GM12878 (cell line): ENCODE results near the gene EMSY. TPM values are rescaled to one million over a fixed set of nuclear protein-coding genes. Genes with fewer than 3 reads are reported as not detected.

Experiments
- ATAC-seq: fragments of 200-7000 bp; cut with Tn5 transposase; 3 replicates; pipeline ENCODE4 v1.9.1; 2020; ENCODE audit warnings: mild to moderate bottlenecking, moderate library complexity
- BruUV-seq: library from RNA; stranded (reverse); fragments of 400-500 nt; replicated peaks from 2 replicates; lab custom pipeline; 2021; lab: Mats Ljungman, UMichigan
- CTCF ChIA-PET: fragments of 300-600 bp; sonication (Branson Sonifier 250); formaldehyde crosslinking; extraction: SDS; loops from one replicate; lab custom pipeline; 2021; ENCODE audit warnings: inconsistent platforms; lab: Yijun Ruan, JAX
- POLR2A ChIA-PET: fragments of 350-600 bp; formaldehyde crosslinking; extraction: SDS; loops from one replicate; lab custom pipeline; 2021; ENCODE audit warnings: inconsistent platforms; lab: Charles Lee
- RAD21 ChIA-PET: fragments of 300-600 bp; sonication (Branson Sonifier 250); formaldehyde crosslinking; loops from one replicate; lab custom pipeline; 2023; ENCODE audit warnings: antibody characterized with exemption; ENCODE audit not compliant: unreplicated experiment; lab: Charles Lee
- SMC1A ChIA-PET: fragments of 300-600 bp; sonication (Branson Sonifier 250); formaldehyde crosslinking; loops from one replicate; lab custom pipeline; 2023; ENCODE audit not compliant: unreplicated experiment, uncharacterized antibody; lab: Charles Lee
- DNase-seq: peaks from one replicate; pipeline ENCODE4 v3.0.0-alpha.2; 2011; ENCODE audit warnings: low read depth, low spot score
- FAIRE-seq: peaks from 3 replicates; lab custom pipeline; 2011; peaks lifted over from hg19 to GRCh38; lab: Jason Lieb, UNC
- H2AFZ ChIP-seq: 2 replicates; pipeline ENCODE4 v1.6.0; 2011; ENCODE audit warnings: low read depth, low read length, control low read depth; ENCODE audit not compliant: control insufficient read depth
- H3K27ac ChIP-seq: 2 replicates; pipeline ENCODE4 v1.5.1; 2011; ENCODE audit warnings: control low read depth; ENCODE audit not compliant: control insufficient read depth, insufficient read depth
- H3K27me3 ChIP-seq, 2 experiments: replicated peaks in 1 of 2; 2 replicates each; pipeline versions ENCODE4 v1.6.0 to v1.6.1; 2011; ENCODE audit warnings: low read length in 1 of 2; ENCODE audit not compliant: control insufficient read depth in 2 of 2, insufficient read depth in 2 of 2
- H3K36me3 ChIP-seq, 2 experiments: 2 replicates each; pipeline ENCODE4 v1.5.1; 2011; ENCODE audit warnings: low read length in 1 of 2; ENCODE audit not compliant: control insufficient read depth in 2 of 2, insufficient read depth in 2 of 2
- H3K4me1 ChIP-seq: 2 replicates; pipeline ENCODE4 v1.6.1; 2011; ENCODE audit warnings: mild to moderate bottlenecking, low read length, moderate library complexity, mixed read lengths; ENCODE audit not compliant: control insufficient read depth, insufficient read depth
- H3K4me2 ChIP-seq: 2 replicates; pipeline ENCODE4 v1.6.0; 2011; ENCODE audit warnings: control low read depth; ENCODE audit not compliant: control insufficient read depth, insufficient read depth
- H3K4me3 ChIP-seq: fragments of 200-600 bp; sonication (generic); 2 replicates; pipeline ENCODE4 v1.5.1; 2016
- H3K79me2 ChIP-seq: 2 replicates; pipeline ENCODE4 v1.6.0; 2011; ENCODE audit warnings: low read length; ENCODE audit not compliant: control insufficient read depth, insufficient read depth
- H3K9ac ChIP-seq: 2 replicates; pipeline ENCODE4 v1.8.0; 2011; ENCODE audit warnings: low read length, control low read depth, mixed read lengths; ENCODE audit not compliant: control insufficient read depth, insufficient read depth
- H3K9me3 ChIP-seq: replicated peaks from 3 replicates; pipeline ENCODE4 v1.5.1; 2011; ENCODE audit warnings: mild to moderate bottlenecking, low read length; ENCODE audit not compliant: control insufficient read depth, insufficient read depth
- H4K20me1 ChIP-seq: 2 replicates; pipeline ENCODE4 v1.6.0; 2011; ENCODE audit not compliant: control insufficient read depth, insufficient read depth
- BMI1 ChIP-seq: fragments of 450-650 bp; IDR thresholded peaks from 2 replicates; pipeline ENCODE4 v1.6.1; 2016; ENCODE audit warnings: mild to moderate bottlenecking, moderate library complexity, borderline replicate concordance
- JUND ChIP-seq: IDR thresholded peaks from 2 replicates; pipeline ENCODE4 v1.6.1; 2012; ENCODE audit warnings: low read depth, mild to moderate bottlenecking, low read length, improper control_type of control experiment, moderate library complexity
- LARP7 ChIP-seq: fragments of 450-650 bp; IDR thresholded peaks from 2 replicates; pipeline ENCODE4 v1.6.1; 2017; ENCODE audit warnings: mild to moderate bottlenecking
- MXI1 ChIP-seq: fragments of 150-350 bp; IDR thresholded peaks from 2 replicates; pipeline ENCODE4 v1.6.1; 2011; ENCODE audit warnings: low read depth, mild to moderate bottlenecking, inconsistent platforms, low read length, improper control_type of control experiment
- SP1 ChIP-seq: IDR thresholded peaks from one replicate; pipeline ENCODE4 v1.6.1; 2011; ENCODE audit warnings: low read depth, low read length
- TCF7 ChIP-seq: IDR thresholded peaks from 2 replicates; pipeline ENCODE4 v1.6.1; 2014; ENCODE audit warnings: antibody characterized with exemption, borderline replicate concordance
- WGBS: methylation state at CpG from one replicate; pipeline ENCODE4 v1.1.6; 2016; ENCODE audit warnings: low lambda C conversion rate; ENCODE audit not compliant: insufficient replicate concordance, insufficient coverage; ENCODE audit errors: missing lambda C conversion rate; 5-methylcytosine and 5-hydroxymethylcytosine counted together
- in situ Hi-C: fragments of 300-500 bp; cut with MboI; formaldehyde crosslinking; loops from 9 replicates; pipeline ENCODE4 v1.14.3; 2018; ENCODE audit warnings: mixed read lengths
- intact Hi-C: fragments of 100-400 bp; cut with micrococcal nuclease; formaldehyde crosslinking; loops from one replicate; pipeline ENCODE4 v1.14.2; 2022; ENCODE audit not compliant: unreplicated experiment
- polyA plus RNA-seq, 11 experiments: library from polyadenylated mRNA; depleted of rRNA in 4 of 11; unstranded in 6 of 11; stranded (reverse) in 5 of 11; fragments of >200 nt; fragmentation: Nextera tagmentation in 4 of 11; fragmentation: Illumina TruSeq in 1 of 11; extraction: Ambion mirVana in 4 of 11; extraction: Trizol in 1 of 11; gene quantifications; 1 replicate in 1 of 11; 2 replicates in 10 of 11; pipeline versions ENCODE4 v1.2.1 to v1.2.3, GENCODE V29; 2011 to 2016; ENCODE audit warnings: inconsistent platforms in 2 of 11, missing spikeins in 2 of 11, low read depth in 1 of 11
- total RNA-seq, 4 experiments: library from RNA; depleted of rRNA in 3 of 4; stranded (reverse); fragments of >200 nt in 3 of 4; fragmentation: Illumina TruSeq in 1 of 4; extraction: Trizol in 1 of 4; gene quantifications; 2 replicates each; pipeline versions ENCODE4 v1.2.1 to v1.2.3, GENCODE V29; 2013 to 2021

The EMSY gene
- total and polyA plus RNA-seq, 10 of the 15 experiments (the other 5 are each of a cell fraction or from before 2014, with no cell fraction given), result 9.3 to 26.9 (median 13.0) TPM

DNA sequence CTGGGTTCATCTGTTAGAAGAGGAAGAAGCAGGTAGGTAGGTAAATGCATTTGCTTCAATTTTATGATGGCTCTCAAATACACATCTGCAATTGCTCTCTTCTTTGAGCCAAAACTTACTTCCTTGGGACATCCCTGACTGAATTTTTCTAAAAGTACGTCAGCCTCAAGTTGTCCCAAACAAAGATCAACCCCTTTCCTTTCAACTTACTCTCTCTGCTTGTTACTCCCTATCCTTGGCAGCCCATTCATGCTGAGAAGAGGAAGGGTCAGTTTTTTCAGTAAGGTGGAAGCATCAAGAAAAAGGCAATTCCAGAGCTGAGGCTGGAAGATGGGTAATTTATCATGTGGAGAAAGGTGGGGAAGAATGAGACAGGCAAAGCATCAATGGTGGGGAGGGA is 114.5 kb downstream of the EMSY start:
- CTCF ChIA-PET, result no interaction called here
- BruUV-seq, result no TSS peak
- in situ Hi-C loops, result no loop called here

GRCh38 chr11:76560219-76560618 is 115.4 kb downstream of the EMSY start:
- no peak overlapping the region for H3K27ac ChIP-seq
- FAIRE-seq (no peak), ATAC-seq (no peak), DNase-seq (no peak)
- no peaks in the 10 kb centered on the region for H3K4me1 ChIP-seq
- ChIA-PET CTCF (no interaction called here), SMC1A (no interaction called here), RAD21 (no interaction called here), POLR2A (no interaction called here)
- 16% methylated on average over 5 of the region's 5 CpGs for WGBS
- no peak overlapping the region for H3K9ac ChIP-seq
- H4K20me1 ChIP-seq, result no peaks in the 10 kb centered on the region
- H3K4me3 ChIP-seq, result no peak overlapping the region
- no peaks in the 10 kb centered on the region for H3K79me2 ChIP-seq
- no peaks in the 10 kb centered on the region for H3K9me3 ChIP-seq
- intact Hi-C loops (no loop called here), in situ Hi-C loops (no loop called here)
- BruUV-seq, result no TSS peak
- H3K36me3 ChIP-seq, result no peaks in the 10 kb centered on the region
- no peak overlapping the region for H3K4me2 ChIP-seq
- H3K27me3 ChIP-seq, result peaks cover 0 to 3% of the 10 kb centered on the region in 2 experiments; a peak in 2 of 4 replicates
- H2AFZ ChIP-seq, result no peak overlapping the region
- TF ChIP-seq JUND (no peak), TCF7 (0 out of 2 replicates have a peak, but pooled peaks have one; percentile 29)

More for the DNA sequence above, 114.5 kb downstream of the EMSY start:
- Histone ChIP-seq H3K4me3 (no peak overlapping the region), H2AFZ (no peak overlapping the region), H3K27ac (no peak overlapping the region), H3K79me2 (no peaks in the 10 kb centered on the region), H3K36me3 (no peaks in the 10 kb centered on the region), H4K20me1 (no peaks in the 10 kb centered on the region), H3K4me1 (no peaks in the 10 kb centered on the region), H3K27me3 (peaks cover 0 to 3% of the 10 kb centered on the region in 2 experiments; a peak in 2 of 4 replicates), H3K4me2 (no peak overlapping the region), H3K9me3 (no peaks in the 10 kb centered on the region), H3K9ac (no peak overlapping the region)
- ChIA-PET SMC1A (no interaction called here), POLR2A (no interaction called here), RAD21 (no interaction called here)
- no peak for TF ChIP-seq MXI1
- TF ChIP-seq LARP7, result no peak
- no peak for TF ChIP-seq BMI1
- no peak for TF ChIP-seq SP1
- DNase-seq (no peak), ATAC-seq (no peak), FAIRE-seq (no peak)
- intact Hi-C loops, result no loop called here
- WGBS, result 19% methylated on average over 1 of the region's 1 CpG
